RPMI8226 (cell line): Measurements from ENCODE around the gene TMEM43.
A peak's percentile ranks its signal among the peaks of the same experiment; 100 is the strongest.

Experiments
- DNase-seq: peaks from one replicate; pipeline ENCODE4 v3.0.0-alpha.2; 2015

TMEM43 gene

DNA sequence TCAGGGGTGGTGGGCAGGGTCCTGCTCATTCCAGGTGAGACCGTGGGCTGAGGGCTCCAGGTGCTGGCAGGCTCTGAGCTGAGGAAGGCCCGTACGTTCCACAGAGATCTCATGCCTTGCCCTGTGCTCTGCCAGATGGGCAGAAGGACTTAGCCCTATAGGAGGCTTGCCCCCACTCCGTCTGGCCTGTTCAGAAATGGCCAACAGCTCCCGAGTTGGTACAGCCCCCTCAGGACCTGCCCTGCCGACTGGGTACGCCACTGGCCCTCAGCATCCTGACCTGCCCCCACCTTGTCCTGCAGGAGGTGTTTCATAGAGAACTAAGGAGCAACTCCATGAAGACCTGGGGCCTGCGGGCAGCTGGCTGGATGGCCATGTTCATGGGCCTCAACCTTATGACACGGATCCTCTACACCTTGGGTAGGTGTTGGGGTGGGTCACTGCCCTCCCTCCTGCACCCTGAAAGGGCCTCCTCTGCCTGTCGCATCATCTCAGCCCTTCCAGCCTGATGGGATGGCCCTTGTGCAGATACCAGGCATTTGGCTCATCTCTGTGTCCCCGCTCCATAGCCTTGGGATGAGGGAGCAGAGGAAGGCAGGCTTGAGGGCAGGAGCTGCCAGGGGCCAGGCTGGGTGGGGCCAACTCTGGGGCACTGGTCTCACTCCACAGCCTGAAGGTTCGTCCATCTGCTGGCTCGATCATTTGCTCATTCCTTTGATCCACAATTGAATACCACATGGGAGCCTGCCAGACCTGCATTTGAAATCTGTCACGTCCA, 14.2 kb downstream of the TMEM43 start:
- DNase-seq: no peak

- DNase-seq: no peak
Observed at GRCh38 chr3:14139771-14140170, 14.9 kb downstream of the TMEM43 start.

GRCh38 chr3:14140668-14141067, 15.8 kb downstream of the TMEM43 start:
- DNase-seq: no peak

- no peak for DNase-seq
Observed at GRCh38 chr3:14141144-14141543, 16.3 kb downstream of the TMEM43 start.

DNA sequence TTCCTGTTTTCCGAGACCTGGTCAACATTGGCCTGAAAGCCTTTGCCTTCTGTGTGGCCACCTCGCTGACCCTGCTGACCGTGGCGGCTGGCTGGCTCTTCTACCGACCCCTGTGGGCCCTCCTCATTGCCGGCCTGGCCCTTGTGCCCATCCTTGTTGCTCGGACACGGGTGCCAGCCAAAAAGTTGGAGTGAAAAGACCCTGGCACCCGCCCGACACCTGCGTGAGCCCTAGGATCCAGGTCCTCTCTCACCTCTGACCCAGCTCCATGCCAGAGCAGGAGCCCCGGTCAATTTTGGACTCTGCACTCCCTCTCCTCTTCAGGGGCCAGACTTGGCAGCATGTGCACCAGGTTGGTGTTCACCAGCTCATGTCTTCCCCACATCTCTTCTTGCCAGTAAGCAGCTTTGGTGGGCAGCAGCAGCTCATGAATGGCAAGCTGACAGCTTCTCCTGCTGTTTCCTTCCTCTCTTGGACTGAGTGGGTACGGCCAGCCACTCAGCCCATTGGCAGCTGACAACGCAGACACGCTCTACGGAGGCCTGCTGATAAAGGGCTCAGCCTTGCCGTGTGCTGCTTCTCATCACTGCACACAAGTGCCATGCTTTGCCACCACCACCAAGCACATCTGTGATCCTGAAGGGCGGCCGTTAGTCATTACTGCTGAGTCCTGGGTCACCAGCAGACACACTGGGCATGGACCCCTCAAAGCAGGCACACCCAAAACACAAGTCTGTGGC, 16.9 kb downstream of the TMEM43 start:
- no peak for DNase-seq

- no peak for DNase-seq
Observed at GRCh38 chr3:14142567-14143270, 17.9 kb downstream of the TMEM43 start.

DNA sequence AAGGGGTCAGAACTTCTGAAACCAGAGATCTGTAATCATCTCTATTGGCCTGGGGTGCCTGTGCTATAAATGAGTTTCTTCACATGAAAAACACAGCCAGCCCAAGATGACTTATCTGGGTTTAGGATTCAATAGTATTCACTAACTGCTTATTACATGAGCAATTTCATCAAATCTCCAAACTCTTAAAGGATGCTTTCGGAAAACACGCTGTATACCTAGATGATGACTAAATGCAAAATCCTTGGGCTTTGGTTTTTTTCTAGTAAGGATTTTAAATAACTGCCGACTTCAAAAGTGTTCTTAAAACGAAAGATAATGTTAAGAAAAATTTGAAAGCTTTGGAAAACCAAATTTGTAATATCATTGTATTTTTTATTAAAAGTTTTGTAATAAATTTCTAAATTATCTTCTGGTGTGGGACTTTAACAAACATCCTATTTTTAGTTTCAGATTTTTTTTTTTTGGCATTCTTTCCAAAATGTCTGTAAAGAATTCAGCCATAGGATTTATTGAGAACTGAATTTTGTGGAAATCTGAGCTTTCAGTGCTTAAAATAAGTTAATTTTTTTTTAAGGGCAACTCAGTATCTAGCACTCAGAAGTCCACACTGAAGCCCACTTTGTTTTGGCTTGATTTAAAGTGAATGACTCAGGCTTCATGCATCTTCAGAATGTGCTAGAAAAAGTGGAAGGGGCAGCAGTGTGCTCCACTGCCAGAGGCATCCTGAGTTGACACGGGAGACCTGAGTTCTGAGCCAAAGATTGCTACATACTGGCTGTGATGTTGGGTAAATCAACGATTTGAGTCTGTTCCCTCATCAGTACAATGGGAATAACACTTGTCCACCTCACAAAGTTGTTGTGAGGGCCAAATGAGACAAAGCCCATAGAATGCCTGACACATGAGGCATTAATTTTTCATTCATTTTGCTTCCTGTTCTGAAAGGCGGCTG, 18.7 kb downstream of the TMEM43 start:
- DNase-seq: no peak

GRCh38 chr3:14144423-14145075, 19.7 kb downstream of the TMEM43 start:
- DNase-seq: peak; percentile 80

DNA sequence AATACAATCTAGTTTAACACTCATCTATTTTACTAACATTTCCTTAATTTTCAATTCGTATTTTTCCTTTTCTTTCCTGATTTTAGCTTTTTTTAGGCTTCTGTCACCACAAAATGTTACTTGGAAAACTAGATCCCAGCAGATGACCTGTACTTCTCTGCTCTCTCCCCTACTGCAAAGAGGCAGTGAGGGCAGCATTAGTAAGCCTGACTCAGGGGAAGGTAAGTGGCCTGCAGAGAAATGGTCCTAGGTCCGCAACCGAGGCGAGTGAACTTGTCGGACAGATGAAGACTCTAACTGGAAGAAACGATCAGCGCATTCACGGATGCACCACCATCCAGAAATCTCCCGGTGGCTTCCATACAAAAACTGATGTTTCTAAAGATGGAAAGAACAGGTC, 20.4 kb downstream of the TMEM43 start:
- no peak for DNase-seq

DNA sequence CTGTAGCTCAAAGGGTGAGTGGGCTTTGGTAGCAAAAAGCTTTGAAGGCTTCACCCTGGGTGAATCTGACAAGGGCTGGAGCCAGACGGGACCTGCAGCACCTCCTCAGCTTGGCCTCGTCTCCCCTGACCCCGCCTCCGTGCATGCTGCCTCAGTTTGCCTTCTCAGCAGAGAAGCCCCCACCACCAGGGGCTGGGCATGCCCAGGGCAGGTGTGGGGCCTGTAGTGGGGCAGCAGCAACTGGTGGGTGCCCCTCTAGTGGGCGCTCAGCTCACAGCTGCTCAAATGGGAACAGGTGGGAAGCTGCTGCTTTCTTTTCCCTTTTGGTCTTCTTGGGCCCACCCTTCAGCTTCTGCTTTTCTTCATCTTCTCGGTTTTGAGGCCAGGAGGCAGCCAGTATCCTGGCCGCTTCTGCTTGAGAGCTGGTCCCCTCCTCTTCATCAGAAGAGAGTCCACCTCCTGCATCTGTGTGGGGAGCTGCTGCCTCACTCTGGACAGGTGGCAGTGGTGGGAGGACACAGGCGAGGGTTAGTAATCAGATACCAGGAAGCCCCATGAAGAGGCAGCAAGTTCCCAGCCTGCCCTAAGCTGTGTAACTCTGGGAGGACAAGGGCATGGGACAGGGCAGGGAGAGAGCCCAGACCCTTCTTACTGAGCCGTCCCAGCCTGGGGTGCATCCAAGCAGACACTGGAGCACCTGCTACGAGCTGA, 21.0 kb downstream of the TMEM43 start:
- DNase-seq: no peak

- DNase-seq: no peak
Observed at GRCh38 chr3:14146381-14147065, 21.7 kb downstream of the TMEM43 start.

DNA sequence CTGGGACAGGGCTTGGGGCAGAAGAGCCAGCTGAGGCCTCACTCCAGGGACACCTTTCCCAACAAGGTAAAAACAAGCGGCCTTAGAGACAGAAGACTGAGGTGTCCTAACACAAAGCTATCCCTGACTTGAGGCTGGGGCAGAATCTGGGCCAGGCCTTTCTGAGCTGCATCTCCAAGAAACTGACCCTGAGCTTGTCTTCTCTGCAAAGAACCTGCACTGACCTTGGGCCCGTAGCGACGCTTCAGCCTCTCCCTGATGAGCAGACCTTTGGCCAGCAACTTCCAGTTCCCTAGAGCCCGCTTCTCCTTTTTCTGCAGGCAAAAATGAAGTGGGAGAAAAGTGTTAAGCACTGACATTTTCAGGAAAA, 22.2 kb downstream of the TMEM43 start:
- DNase-seq: no peak

GRCh38 chr3:14147617-14148016, 22.8 kb downstream of the TMEM43 start:
- DNase-seq: no peak

DNA sequence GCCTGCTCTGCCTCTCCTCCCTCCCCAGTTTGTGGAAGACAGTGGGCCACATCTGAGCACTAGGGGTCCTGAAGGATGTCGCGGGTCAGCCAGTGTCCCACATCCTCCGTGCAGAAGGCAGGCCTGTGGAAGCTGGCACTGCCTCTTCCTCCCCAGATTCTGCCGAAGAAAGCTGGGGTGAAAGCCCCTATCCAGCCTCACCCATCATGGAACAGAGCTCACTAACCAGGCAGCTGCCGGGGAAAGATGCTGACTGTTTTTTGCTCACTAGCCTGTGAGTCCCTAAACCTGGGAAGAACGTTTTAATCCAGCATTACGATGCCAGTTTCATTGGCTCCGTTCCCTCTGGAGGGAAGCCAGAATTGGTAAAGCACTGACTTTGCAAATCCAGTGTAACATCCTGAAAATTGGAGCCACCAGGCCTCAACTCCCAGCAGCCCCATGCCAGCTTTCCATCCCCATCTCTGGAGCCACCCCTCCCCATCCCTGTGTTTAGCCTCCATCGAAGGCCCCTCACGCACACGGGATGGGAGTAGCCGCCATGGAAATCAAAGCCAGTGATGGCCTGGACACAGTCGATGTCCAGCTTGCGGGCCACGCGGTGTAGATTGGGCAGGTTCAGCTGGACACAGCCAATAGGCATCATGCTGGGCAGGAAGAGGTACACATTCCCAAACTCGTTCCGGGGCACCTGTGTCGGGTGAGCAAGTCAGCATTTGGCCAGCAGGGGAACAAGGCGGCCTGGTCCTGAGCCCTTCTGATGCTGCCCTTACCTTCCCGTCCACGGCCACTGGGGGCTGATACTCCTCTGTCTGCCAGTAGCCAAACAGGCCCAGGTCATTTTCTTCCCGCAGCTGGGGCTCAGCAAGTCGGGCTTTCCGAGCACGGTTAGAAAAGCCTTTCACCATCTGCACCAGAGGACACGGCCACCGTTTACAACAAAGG, 23.5 kb downstream of the TMEM43 start:
- DNase-seq: no peak

GRCh38 chr3:14150078-14150477, 25.2 kb downstream of the TMEM43 start:
- no peak for DNase-seq

- DNase-seq: no peak
Observed at GRCh38 chr3:14150491-14151230, 25.8 kb downstream of the TMEM43 start.

GRCh38 chr3:14151471-14152083, 26.7 kb downstream of the TMEM43 start:
- DNase-seq: no peak

DNA sequence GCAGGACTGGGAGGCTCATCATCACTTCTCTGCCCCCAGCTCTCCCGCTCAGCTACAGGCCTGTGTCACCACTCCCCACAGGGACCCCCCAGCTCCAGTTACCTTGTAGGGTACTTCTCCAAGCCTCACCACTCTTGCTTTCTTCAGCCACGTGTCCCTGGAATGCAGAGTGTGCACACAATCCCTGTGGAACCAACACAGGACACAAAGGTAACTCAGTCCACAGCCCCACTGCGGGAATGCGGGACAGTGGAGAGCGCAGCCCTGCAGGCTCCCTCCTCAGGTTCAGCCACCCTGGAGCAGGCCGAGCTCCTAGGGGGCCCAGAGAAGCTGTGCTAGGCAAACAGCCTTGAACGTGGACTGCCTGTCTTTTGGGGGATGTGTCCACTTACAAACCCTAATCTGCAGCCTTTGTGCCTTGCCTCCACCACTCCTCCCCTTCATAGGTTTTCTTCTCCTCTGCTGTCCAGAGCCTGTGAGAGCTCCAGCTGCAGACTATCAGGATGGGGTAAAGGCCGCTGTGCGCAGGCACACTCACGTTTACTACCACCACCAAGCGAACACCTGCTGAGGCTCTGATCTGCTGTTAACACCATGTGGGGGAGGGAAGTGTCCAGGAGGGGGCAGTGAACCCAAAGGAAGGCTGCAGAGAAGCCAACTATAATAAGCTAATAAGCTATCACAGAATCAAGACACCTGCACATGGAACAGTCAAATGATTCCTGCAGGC, 27.5 kb downstream of the TMEM43 start:
- peak; percentile 33 for DNase-seq
